GM13977 (cell line): ENCODE results near the gene MED13L.

Experiments used
- DNase-seq: peaks from one replicate; pipeline ENCODE4 v3.0.0; 2012; ENCODE audit warnings: low spot score
- in situ Hi-C: fragments of 300-500 bp; cut with MboI; formaldehyde crosslinking; loops from one replicate; pipeline ENCODE4 v1.12.0; 2022; ENCODE audit warnings: low sequenced_read_pairs, low pct_unique_long_range_greater_than_20kb, mixed read lengths, inconsistent platforms; ENCODE audit not compliant: unreplicated experiment
- TF ChIP-seq, protein P1 (sequence below): IDR thresholded peaks from 2 replicates; pipeline ENCODE4 v1.5.1; 2012; ENCODE audit warnings: mild to moderate bottlenecking, control low read depth; ENCODE audit not compliant: insufficient read depth; ENCODE audit errors: extremely low read depth, missing control alignments

The MED13L gene

DNA sequence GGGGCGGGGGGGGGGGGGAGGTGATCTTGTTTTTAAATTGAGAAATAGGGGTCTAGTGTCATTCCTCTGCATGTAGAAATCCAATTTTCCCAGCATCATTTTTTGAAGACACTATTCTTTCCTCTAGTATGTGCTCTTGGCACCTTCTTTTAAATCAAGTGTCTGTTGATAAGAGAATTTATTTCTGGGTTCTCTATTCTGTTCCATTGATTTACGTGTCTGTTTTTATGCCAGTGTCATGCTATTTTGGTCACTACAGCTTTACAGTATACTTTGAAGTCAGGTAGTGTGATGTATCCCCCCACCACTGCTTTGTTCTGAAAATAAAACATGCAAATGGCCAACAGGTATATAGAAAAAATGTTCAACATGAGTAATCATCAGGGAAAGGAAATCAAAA is 252.7 kb downstream of the MED13L start:
- in situ Hi-C loops = no loop called here
- DNase-seq = no peak
- TF ChIP-seq, protein P1, sequence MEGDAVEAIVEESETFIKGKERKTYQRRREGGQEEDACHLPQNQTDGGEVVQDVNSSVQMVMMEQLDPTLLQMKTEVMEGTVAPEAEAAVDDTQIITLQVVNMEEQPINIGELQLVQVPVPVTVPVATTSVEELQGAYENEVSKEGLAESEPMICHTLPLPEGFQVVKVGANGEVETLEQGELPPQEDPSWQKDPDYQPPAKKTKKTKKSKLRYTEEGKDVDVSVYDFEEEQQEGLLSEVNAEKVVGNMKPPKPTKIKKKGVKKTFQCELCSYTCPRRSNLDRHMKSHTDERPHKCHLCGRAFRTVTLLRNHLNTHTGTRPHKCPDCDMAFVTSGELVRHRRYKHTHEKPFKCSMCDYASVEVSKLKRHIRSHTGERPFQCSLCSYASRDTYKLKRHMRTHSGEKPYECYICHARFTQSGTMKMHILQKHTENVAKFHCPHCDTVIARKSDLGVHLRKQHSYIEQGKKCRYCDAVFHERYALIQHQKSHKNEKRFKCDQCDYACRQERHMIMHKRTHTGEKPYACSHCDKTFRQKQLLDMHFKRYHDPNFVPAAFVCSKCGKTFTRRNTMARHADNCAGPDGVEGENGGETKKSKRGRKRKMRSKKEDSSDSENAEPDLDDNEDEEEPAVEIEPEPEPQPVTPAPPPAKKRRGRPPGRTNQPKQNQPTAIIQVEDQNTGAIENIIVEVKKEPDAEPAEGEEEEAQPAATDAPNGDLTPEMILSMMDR = no peak

DNA sequence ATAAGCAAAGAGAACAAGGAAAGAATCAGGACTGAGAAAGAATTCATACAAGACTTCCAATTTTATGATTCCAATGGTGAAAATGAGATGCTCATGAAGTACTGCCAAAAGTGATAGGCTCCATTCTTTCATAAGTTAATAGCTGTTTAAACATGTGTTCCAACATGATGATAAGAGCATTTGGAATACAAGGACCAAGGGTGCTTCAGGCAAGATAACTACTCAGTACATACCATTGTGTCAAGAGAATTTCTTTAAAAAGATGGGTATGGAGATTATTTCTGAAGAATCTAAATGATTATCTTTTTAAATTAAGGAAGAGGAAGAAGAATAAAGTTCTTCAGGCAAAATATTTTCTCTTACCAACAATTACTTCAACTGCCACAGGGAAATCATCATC is 258.1 kb downstream of the MED13L start:
- TF ChIP-seq, protein P1 = no peak
- no peak for DNase-seq
- in situ Hi-C loops = no loop called here

GRCh38 chr12:116018282-116018681 is 259.2 kb downstream of the MED13L start:
- no peak for DNase-seq
- TF ChIP-seq, protein P1 = no peak
- in situ Hi-C loops = no loop called here

GRCh38 chr12:116015525-116015924 is 262.0 kb downstream of the MED13L start:
- in situ Hi-C loops = no loop called here
- TF ChIP-seq, protein P1 = peak; percentile 59
- peak; percentile 28 for DNase-seq

GRCh38 chr12:116012757-116013156 is 264.7 kb downstream of the MED13L start:
- no peak for DNase-seq
- in situ Hi-C loops = no loop called here
- TF ChIP-seq, protein P1 = no peak

GRCh38 chr12:116011217-116011616 is 266.3 kb downstream of the MED13L start:
- in situ Hi-C loops = no loop called here
- DNase-seq = no peak
- TF ChIP-seq, protein P1 = no peak

DNA sequence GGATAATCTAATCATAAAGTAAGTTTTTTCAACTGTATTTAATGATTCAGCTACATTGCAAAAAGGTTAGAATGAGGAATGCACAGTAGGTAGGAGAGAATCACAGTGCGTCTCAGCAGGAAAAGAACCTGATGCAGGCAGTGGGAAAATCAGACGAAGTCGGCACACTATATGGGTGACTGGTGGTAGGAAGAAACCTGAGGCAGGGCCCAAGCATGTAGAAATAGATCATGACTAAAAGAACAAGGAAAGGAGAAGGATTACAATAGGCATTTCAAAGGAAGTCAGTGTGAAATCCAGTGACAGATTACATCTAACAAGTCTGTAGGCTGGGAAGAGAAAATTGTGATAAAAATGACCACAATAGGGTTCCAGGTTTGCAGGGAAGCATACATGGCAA is 267.0 kb downstream of the MED13L start:
- TF ChIP-seq, protein P1 = no peak
- DNase-seq = no peak
- in situ Hi-C loops = no loop called here
